PC-9 (cell line): ENCODE data around the gene DPYD.

ENCODE experiments used
- EZH2 ChIP-seq: fragments of 200-600 bp; sonication (generic); IDR thresholded peaks from 2 replicates; pipeline ENCODE4 v1.8.0; 2017; ENCODE audit warnings: antibody characterized with exemption, low read depth
- TF ChIP-seq, protein P1 (sequence below): fragments of 200-600 bp; sonication (generic); conservative IDR thresholded peaks from 2 replicates; pipeline ENCODE4 v1.6.1; 2017; ENCODE audit warnings: mixed run types, antibody characterized with exemption, mild to moderate bottlenecking, moderate library complexity

DNA sequence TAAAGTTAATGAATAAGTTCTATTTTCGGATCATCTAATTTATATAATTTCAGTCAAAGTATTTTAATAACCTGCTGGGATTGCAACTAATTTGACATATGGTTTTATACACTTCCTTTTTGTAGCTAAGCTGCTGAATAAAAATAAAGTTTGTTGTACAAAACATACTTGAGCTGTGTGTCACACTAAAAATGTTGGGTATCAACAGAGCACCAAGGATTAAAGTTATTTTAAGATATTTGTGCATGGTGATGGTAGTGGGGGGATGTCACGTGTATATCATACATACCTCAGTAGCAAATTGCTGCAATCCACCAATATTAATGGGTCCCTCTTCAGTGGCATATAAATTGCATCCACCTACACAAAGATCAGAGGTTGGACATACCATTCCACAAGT, 199.6 kb downstream of the DPYD start:
- TF ChIP-seq, protein P1, sequence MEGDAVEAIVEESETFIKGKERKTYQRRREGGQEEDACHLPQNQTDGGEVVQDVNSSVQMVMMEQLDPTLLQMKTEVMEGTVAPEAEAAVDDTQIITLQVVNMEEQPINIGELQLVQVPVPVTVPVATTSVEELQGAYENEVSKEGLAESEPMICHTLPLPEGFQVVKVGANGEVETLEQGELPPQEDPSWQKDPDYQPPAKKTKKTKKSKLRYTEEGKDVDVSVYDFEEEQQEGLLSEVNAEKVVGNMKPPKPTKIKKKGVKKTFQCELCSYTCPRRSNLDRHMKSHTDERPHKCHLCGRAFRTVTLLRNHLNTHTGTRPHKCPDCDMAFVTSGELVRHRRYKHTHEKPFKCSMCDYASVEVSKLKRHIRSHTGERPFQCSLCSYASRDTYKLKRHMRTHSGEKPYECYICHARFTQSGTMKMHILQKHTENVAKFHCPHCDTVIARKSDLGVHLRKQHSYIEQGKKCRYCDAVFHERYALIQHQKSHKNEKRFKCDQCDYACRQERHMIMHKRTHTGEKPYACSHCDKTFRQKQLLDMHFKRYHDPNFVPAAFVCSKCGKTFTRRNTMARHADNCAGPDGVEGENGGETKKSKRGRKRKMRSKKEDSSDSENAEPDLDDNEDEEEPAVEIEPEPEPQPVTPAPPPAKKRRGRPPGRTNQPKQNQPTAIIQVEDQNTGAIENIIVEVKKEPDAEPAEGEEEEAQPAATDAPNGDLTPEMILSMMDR: no peak
- TF ChIP-seq EZH2: no peak
